NB4 (cell line): ENCODE measurements around the gene CARMIL1.

Experiments used
- MYC ChIP-seq: IDR thresholded peaks from 2 replicates; pipeline ENCODE4 v1.6.1; 2011; ENCODE audit warnings: low read depth, low read length
- POLR2A ChIP-seq: IDR thresholded peaks from 2 replicates; pipeline ENCODE4 v1.6.1; 2011; ENCODE audit warnings: mild to moderate bottlenecking; ENCODE audit not compliant: insufficient read length; ENCODE audit errors: extremely low read depth
- TF ChIP-seq, protein P1 (sequence below): IDR thresholded peaks from one replicate; pipeline ENCODE4 v1.5.1; 2012; ENCODE audit warnings: low read depth, low read length
- TF ChIP-seq, protein P2 (sequence below): IDR thresholded peaks from 2 replicates; pipeline ENCODE4 v1.6.1; 2011; ENCODE audit warnings: low read depth, low read length

DNA sequence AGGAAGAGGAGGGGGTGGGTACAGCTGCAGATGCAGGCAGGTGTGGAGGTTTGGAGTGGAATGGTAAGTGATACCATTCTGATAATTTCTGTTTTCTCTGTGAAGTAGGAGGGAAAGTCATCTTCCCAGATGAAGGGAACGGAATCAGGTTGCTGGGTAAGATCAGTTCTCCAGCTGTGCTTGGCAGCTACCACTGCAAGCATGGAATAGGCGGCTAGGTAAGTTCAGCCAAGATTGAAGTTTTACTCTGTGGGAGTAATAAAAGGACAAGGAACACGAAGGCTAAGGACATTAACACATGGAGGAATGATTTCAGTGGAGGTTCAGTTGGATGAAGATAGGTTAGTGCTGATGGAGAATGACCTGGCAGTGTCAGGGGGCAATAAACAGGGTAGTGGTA, 128.3 kb downstream of the CARMIL1 start:
- TF ChIP-seq, protein P1, sequence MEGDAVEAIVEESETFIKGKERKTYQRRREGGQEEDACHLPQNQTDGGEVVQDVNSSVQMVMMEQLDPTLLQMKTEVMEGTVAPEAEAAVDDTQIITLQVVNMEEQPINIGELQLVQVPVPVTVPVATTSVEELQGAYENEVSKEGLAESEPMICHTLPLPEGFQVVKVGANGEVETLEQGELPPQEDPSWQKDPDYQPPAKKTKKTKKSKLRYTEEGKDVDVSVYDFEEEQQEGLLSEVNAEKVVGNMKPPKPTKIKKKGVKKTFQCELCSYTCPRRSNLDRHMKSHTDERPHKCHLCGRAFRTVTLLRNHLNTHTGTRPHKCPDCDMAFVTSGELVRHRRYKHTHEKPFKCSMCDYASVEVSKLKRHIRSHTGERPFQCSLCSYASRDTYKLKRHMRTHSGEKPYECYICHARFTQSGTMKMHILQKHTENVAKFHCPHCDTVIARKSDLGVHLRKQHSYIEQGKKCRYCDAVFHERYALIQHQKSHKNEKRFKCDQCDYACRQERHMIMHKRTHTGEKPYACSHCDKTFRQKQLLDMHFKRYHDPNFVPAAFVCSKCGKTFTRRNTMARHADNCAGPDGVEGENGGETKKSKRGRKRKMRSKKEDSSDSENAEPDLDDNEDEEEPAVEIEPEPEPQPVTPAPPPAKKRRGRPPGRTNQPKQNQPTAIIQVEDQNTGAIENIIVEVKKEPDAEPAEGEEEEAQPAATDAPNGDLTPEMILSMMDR, result no peak
- TF ChIP-seq, protein P2, sequence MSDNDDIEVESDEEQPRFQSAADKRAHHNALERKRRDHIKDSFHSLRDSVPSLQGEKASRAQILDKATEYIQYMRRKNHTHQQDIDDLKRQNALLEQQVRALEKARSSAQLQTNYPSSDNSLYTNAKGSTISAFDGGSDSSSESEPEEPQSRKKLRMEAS, result no peak
- TF ChIP-seq POLR2A (no peak), MYC (no peak)
